NOMO-1 treated with dmso at 0.1 percent for 144 hours (cell line): ENCODE measurements around the gene ZNF184.
A peak's percentile ranks its signal among the peaks of the same experiment; 100 is the strongest.

Experiments used
- DNase-seq: peaks from one replicate; lab custom pipeline; 2025; ENCODE audit not compliant: unreplicated experiment; lab: John Stamatoyannopoulos, UW

Gene ZNF184

DNA sequence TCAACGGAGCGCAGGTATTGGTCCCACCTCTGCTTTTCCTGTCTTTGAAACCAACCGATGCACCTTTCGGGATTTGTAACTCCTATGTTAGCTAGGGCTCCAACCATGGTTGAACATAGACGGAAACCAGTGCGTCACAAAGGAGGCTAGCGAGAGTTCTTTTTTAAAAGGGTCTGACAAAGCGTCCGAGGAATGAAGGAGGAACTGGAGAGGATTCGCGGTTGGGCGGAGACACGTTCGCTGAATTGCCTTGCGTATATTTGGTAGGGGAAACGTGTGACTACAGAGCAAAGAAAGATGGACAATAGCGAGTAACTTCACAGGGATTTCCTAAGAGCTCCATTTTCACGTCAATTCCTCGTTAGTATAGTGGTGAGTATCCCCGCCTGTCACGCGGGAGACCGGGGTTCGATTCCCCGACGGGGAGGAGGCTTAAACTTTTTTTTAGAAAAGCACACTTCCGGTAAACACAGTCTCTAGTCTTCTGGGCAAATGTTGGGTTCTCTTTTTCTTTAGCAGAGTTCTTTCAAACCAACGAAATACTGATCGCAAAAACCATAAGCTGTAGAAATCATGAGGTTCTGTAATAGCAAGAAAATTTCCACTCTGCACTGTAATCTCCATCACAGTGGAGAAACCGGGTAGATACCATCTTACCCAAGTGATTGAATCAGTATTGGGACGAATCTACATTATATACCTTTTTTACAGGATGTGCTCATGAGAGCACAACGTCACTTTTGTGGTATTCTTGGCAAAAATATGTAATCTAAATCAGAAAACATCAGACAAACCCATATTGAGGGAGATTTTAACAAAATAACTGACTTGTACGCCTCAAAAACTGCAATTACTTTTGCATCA lies 6.6 kb upstream of the ZNF184 start:
- DNase-seq: peak; percentile 87

GRCh38 chr6:27478706-27479318 lies 5.9 kb upstream of the ZNF184 start:
- peak; percentile 56 for DNase-seq

- DNase-seq: no peak
Measured at GRCh38 chr6:27478141-27478705, 5.3 kb upstream of the ZNF184 start.

GRCh38 chr6:27477318-27478013 lies 4.6 kb upstream of the ZNF184 start:
- no peak for DNase-seq

GRCh38 chr6:27476090-27476489 lies 3.2 kb upstream of the ZNF184 start:
- no peak for DNase-seq

DNA sequence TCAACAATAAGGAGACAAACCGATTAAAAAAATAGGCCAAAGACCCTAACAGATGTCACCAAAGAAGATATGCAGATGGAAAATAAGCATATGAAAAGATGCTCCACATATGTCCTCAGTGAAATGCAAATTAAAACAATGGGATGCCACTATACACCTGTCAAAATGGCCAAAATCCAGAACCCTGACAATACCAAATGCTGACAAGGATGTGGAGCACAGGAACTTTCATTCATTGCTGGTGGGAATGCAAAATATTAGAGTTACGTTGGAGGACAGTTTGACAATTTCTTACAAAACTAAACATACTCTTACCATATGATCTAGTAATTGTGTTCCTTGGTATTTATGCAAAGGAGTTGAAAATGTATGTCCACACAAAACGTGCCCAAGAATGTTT lies 1.8 kb upstream of the ZNF184 start:
- DNase-seq: no peak

DNA sequence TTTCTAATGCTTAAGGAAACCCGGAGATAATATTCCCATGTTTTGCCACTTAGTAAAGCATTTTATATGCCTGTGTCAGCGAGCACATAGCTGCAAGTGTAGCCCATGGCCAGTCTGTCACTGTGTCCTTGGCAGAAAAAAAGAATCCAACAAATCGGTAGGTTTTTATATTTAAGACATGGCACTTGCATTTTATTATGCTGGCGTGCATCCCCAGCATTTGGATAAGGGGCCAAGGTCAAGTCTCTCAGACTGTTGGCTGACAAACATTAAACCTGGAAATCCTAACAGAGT lies 1.2 kb upstream of the ZNF184 start:
- DNase-seq: no peak

- peak; percentile 56 for DNase-seq
Measured at GRCh38 chr6:27472182-27472616, 706 bp downstream of the ZNF184 start.

DNA sequence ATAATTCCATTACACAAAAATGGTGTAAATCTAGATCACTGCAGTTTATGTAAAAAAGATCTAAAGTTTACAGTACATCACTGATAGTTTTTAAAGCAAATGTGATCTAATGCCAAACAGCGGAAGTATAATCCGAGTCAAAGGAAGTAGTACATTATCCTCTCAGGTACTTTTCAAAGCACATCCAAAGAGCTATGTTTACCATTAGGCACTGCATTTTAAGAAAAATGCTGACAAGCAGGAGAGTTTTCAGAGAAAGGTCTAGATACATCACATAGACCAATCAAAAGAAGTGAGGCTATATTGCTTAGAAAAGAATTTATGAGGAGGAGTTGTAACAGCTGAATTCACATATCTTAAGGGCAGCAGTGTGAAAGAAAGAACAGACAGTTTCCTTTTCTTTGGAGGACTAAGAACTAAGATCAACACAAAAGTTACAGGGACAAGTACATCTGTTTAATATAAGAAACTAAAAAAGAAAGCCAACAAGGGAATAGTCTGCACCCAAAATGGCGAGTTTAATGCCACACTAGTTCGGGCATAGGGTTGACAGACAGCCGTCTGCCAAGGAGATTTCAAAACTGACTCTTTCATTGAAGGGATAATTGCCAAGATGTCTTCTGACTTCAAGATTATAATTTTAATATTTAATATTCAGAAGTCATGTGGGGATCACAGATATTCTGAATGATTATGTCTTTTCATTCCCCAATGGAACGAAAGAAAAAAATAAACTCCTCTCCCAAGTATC lies 1.4 kb downstream of the ZNF184 start:
- DNase-seq: no peak

DNA sequence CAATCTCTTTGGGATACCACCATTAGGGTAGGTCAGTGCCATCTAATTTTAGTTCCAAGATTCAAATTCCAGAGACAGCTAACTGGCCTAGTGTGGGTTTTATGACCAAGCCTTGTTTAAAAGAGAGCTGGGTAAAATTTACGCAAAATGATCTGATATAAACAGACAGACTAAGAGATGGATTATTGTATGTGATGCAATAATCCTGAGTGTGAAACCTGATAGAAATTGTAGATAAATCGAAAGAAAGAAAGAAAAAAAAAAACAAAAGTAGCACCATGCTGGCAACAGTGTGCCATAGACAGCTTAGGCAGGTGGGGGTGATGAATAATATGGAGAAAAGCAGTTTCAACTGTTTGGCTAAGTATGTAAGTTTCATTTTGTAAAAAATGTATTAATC lies 2.9 kb downstream of the ZNF184 start:
- DNase-seq: no peak

GRCh38 chr6:27468334-27468733 lies 4.6 kb downstream of the ZNF184 start:
- no peak for DNase-seq

- DNase-seq: no peak
Measured at GRCh38 chr6:27452496-27452897, 20.4 kb downstream of the ZNF184 start.

DNA sequence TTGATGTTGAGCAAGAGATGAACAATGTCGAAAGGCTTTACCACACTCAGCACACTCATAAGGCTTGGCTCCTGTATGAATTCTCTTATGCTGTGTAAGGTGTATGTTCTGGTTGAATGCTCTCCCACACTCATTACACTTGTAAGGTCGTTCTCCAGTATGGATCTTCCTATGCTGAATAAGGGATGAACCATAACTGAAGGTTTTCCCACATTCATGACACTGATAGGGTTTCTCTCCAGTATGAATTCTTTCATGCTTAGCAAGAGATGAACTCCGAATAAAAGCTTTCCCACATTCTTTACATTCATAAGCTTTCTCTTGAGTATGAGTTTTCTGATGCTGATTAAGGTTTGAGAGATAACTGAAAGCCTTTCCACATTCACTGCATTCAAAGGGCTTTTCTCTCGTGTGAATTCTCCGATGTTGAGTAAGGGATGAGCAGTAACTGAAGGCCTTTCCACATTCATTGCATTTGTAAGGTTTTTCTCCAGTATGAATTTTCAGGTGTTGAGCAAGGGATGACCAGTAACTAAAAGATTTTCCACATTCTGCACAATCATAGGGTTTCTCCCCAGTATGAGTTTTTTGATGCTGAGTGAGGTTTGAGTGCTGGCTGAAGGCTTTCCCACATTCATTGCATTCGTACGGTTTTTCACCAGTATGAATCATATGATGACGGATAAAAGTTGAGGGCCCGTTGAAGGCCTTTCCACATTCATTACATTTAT lies 21.1 kb downstream of the ZNF184 start:
- DNase-seq: peak; percentile 2

- DNase-seq: no peak
Measured at GRCh38 chr6:27448456-27448855, 24.4 kb downstream of the ZNF184 start.

DNA sequence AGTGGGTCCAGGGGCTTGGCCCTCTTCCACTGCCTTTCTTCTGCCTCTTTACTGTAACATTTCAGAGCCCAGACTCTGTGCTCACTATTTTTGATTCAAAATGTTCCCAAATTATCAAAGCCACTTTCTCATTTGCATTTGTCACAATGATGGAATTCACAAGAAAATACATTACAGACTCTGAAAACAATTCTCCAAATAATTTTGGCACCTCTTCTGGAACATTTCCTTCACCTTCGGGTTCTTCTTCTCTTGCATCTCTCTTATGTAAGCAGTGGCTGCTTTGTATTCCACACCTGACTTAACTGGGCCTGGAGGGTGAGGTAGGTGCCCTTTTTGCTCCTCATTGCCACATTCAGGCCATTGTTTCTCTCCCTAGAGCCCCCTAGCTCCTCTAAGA lies 30.0 kb downstream of the ZNF184 start:
- no peak for DNase-seq

DNA sequence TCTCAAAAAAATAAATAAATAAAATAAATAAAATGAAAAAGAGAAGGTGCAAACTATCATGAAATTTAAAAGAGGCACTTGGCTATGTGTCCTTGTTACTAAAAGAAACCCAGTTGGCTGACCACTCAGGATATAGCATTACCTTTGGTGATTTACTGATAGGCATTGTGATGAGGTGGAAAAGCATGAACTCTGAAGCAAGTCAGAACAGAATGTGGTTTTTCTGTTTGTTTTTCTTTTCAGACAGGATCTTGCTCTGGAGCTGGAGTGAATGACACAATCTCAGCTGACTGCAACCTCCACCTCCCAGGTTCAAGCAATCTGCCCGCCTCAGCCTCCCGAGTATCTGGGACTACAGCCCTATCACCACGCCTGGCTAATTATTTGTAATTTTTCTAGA lies 31.9 kb downstream of the ZNF184 start:
- DNase-seq: no peak

DNA sequence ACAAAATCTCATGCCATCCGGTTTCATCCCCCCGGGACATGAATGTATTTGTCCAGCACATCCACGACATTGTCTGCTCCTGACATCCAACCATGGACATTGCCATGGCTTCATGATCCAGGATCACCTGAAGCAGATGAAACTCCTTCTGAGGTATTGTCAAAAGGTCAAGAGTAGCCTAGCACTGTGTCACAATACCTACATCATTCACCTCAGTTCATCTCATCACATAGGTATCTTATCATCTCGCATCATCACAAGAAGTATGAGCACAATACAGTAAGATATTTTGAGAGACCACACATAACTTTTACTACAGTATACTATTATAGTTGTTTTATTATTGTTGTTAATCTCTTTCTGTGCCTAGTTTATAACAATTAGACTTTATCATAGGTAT lies 33.5 kb downstream of the ZNF184 start:
- no peak for DNase-seq

GRCh38 chr6:27433714-27434113 lies 39.2 kb downstream of the ZNF184 start:
- no peak for DNase-seq

DNA sequence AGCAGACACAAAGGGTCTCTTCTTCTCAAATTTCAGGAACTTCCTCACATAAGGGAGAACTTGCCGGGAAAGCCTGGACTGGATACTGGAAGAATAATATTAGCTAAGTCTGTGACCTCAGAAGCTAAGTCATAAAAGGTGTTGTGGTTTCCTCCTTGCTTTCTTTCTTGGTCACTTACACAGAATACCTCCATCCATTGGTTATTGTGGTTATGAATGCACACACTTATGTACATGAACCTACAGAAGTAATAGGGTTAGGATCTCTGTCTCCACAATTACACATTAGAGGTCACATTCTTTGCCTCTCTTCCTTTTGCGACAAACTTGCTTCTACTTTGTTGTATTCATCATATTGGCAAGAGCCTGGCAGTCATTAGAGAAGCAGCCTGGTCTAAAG lies 43.9 kb downstream of the ZNF184 start:
- DNase-seq: no peak

- no peak for DNase-seq
Measured at GRCh38 chr6:27428502-27428901, 44.4 kb downstream of the ZNF184 start.
